ENCODE measurements around the gene PLCB3.

DNA sequence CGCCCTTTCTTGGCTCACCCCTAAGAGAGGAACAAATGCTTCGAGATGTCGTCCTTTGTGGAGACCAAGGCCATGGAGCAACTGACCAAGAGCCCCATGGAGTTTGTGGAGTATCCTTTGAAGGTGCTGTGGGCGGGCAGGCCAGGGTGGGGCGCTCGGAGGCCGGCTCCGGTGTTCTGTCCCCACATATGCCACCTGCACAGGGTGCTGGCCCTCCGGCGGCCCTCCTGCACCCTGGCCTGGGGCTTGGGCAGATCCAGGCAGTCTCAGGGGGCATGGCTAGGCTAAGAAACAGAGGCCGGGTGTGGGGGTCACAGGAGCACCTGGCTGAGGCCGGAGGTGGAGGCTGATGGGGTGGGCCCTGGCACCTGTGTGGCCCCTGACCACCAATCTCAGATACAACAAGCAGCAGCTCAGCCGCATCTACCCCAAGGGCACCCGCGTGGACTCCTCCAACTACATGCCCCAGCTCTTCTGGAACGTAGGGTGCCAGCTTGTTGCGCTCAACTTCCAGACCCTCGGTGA is 10.3 kb downstream of the PLCB3 start:
- no peak for TF ChIP-seq SIN3A (IDR thresholded peaks at IDR 0.05; ENCODE audit: borderline replicate concordance, insufficient read depth, low read depth, low read length)
- TF ChIP-seq, protein P1, sequence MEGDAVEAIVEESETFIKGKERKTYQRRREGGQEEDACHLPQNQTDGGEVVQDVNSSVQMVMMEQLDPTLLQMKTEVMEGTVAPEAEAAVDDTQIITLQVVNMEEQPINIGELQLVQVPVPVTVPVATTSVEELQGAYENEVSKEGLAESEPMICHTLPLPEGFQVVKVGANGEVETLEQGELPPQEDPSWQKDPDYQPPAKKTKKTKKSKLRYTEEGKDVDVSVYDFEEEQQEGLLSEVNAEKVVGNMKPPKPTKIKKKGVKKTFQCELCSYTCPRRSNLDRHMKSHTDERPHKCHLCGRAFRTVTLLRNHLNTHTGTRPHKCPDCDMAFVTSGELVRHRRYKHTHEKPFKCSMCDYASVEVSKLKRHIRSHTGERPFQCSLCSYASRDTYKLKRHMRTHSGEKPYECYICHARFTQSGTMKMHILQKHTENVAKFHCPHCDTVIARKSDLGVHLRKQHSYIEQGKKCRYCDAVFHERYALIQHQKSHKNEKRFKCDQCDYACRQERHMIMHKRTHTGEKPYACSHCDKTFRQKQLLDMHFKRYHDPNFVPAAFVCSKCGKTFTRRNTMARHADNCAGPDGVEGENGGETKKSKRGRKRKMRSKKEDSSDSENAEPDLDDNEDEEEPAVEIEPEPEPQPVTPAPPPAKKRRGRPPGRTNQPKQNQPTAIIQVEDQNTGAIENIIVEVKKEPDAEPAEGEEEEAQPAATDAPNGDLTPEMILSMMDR (IDR thresholded peaks at IDR 0.05), result no peak
- no peak for TF ChIP-seq TCF7L2 (IDR thresholded peaks at IDR 0.05; ENCODE audit: low read depth, low read length)

All from Panc1 (cell line).